Endothelial cell of umbilical vein (primary cell): Measurements from ENCODE around the gene GMPR2. TPM values are rescaled to one million over a fixed set of nuclear protein-coding genes. Genes with fewer than 3 reads are reported as not detected.

ENCODE experiments used
- BruUV-seq: library from RNA; stranded (reverse); fragments of 400-500 nt; replicated peaks from 2 replicates; lab custom pipeline; 2021; lab: Mats Ljungman, UMichigan
- CTCF ChIA-PET: fragments of 300-600, 350-600 bp; sonication (Branson Sonifier 250); formaldehyde crosslinking; loops from one replicate; lab custom pipeline; 2021; ENCODE audit warnings: antibody characterized with exemption, inconsistent platforms; lab: Charles Lee
- POLR2A ChIA-PET: fragments of 300-600, 350-600 bp; sonication (Branson Sonifier 250); formaldehyde crosslinking; loops from one replicate; lab custom pipeline; 2021; ENCODE audit warnings: antibody characterized with exemption, inconsistent platforms; lab: Charles Lee
- DNase-seq: peaks from one replicate; pipeline ENCODE4 v3.0.0-alpha.2; 2011; ENCODE audit warnings: low read depth, low spot score
- FAIRE-seq: peaks from 2 replicates; lab custom pipeline; 2011; peaks lifted over from hg19 to GRCh38; lab: Jason Lieb, UNC
- H2AFZ ChIP-seq: 2 replicates; pipeline ENCODE4 v1.6.0; 2012; ENCODE audit warnings: low read depth, low read length, control low read depth, inconsistent platforms
- H3K27ac ChIP-seq: 2 replicates; pipeline ENCODE4 v1.5.1; 2011; ENCODE audit warnings: low read depth, mild to moderate bottlenecking, control low read depth, low read length, moderate library complexity; ENCODE audit not compliant: insufficient read depth
- H3K27me3 ChIP-seq, 2 experiments: 2 replicates each; pipeline versions ENCODE4 v1.6.0 to v1.6.1; 2011; ENCODE audit warnings: low read length in 2 of 2, mixed read lengths in 1 of 2; ENCODE audit not compliant: control insufficient read depth in 2 of 2, insufficient read depth in 2 of 2
- H3K36me3 ChIP-seq, 2 experiments: 2 replicates in 1 of 2; 3 replicates in 1 of 2; pipeline ENCODE4 v1.5.1; 2011; ENCODE audit warnings: low read length in 2 of 2, mild to moderate bottlenecking in 1 of 2, moderate library complexity in 1 of 2; ENCODE audit not compliant: control insufficient read depth in 2 of 2, insufficient read depth in 2 of 2; ENCODE audit errors: extremely low read depth in 1 of 2
- H3K4me1 ChIP-seq: 3 replicates; pipeline ENCODE4 v1.5.1; 2011; ENCODE audit warnings: mild to moderate bottlenecking, low read length; ENCODE audit not compliant: control insufficient read depth, insufficient read depth; ENCODE audit errors: extremely low read depth
- H3K4me2 ChIP-seq: 2 replicates; pipeline ENCODE4 v1.6.1; 2011; ENCODE audit warnings: low read length, control low read depth, mixed read lengths; ENCODE audit not compliant: insufficient read depth
- H3K4me3 ChIP-seq, 3 experiments: fragments of 200-600 bp in 1 of 3; sonication (generic), shearing (Covaris generic) in 1 of 3; replicated peaks in 1 of 3; 2 replicates each; pipeline ENCODE4 v1.5.1; 2011 to 2016; ENCODE audit warnings: control low read depth in 3 of 3, low read length in 3 of 3, mild to moderate bottlenecking in 2 of 3, inconsistent platforms in 1 of 3, low read depth in 1 of 3, moderate library complexity in 1 of 3; ENCODE audit not compliant: insufficient read depth in 1 of 3
- H3K79me2 ChIP-seq: 2 replicates; pipeline ENCODE4 v1.6.0; 2012; ENCODE audit warnings: low read length, inconsistent platforms; ENCODE audit not compliant: control insufficient read depth, insufficient read depth
- H3K9ac ChIP-seq: replicated peaks from 2 replicates; pipeline ENCODE3; 2011; ENCODE audit warnings: low read length, control low read depth; ENCODE audit not compliant: insufficient read depth; ENCODE audit errors: extremely low read depth
- H3K9me1 ChIP-seq: replicated peaks from 3 replicates; pipeline ENCODE4 v1.6.0; 2011; ENCODE audit warnings: mild to moderate bottlenecking, low read length; ENCODE audit not compliant: control insufficient read depth, insufficient read depth; ENCODE audit errors: extremely low read depth
- H3K9me3 ChIP-seq: replicated peaks from 2 replicates; pipeline ENCODE4 v1.5.1; 2012; ENCODE audit warnings: low read length, inconsistent platforms; ENCODE audit not compliant: control insufficient read depth, insufficient read depth
- H4K20me1 ChIP-seq: replicated peaks from 2 replicates; pipeline ENCODE3; 2011; ENCODE audit warnings: mild to moderate bottlenecking, low read length; ENCODE audit not compliant: control insufficient read depth, insufficient read depth; ENCODE audit errors: extremely low read depth
- EZH2 ChIP-seq: IDR thresholded peaks from 2 replicates; pipeline ENCODE4 v1.6.1; 2012; ENCODE audit warnings: borderline replicate concordance, low read depth, mild to moderate bottlenecking, moderate library complexity, low read length, inconsistent platforms; ENCODE audit not compliant: severe bottlenecking
- FOS ChIP-seq: IDR thresholded peaks from 2 replicates; pipeline ENCODE4 v1.6.1; 2011; ENCODE audit warnings: mild to moderate bottlenecking, low read length, moderate library complexity, borderline replicate concordance; ENCODE audit not compliant: insufficient read depth
- GATA2 ChIP-seq: IDR thresholded peaks from 2 replicates; pipeline ENCODE4 v1.7.0; 2011; ENCODE audit warnings: low read depth, mild to moderate bottlenecking, moderate library complexity, mixed read lengths, low read length; ENCODE audit not compliant: insufficient read length, insufficient read depth
- JUN ChIP-seq: IDR thresholded peaks from 2 replicates; pipeline ENCODE4 v1.6.1; 2011; ENCODE audit warnings: borderline replicate concordance, low read depth; ENCODE audit not compliant: insufficient read length, insufficient read depth
- MYC ChIP-seq: IDR thresholded peaks from one replicate; pipeline ENCODE4 v1.6.1; 2011; ENCODE audit warnings: mild to moderate bottlenecking, low read depth, low read length
- POLR2A ChIP-seq: IDR thresholded peaks from 2 replicates; pipeline ENCODE4 v1.6.1; 2012; ENCODE audit warnings: low read depth, mild to moderate bottlenecking, control low read depth, low read length
- POLR2AphosphoS5 ChIP-seq: IDR thresholded peaks from 2 replicates; pipeline ENCODE4 v1.6.1; 2012; ENCODE audit warnings: low read depth, mild to moderate bottlenecking, control low read depth, low read length, moderate library complexity; ENCODE audit not compliant: insufficient read depth
- dilution Hi-C: fragments of 300-500 bp; cut with MboI; formaldehyde crosslinking; loops from one replicate; pipeline ENCODE4 v1.15.0; 2019; ENCODE audit warnings: low sequenced_read_pairs; ENCODE audit not compliant: extremely low pct_ligation_motif_present
- intact Hi-C: fragments of 100-400 bp; cut with micrococcal nuclease; formaldehyde crosslinking; loops from one replicate; pipeline ENCODE4 v1.10.0; 2022
- polyA plus RNA-seq, 4 experiments: library from polyadenylated mRNA; depleted of rRNA in 3 of 4; stranded (reverse) in 3 of 4; unstranded in 1 of 4; fragments of >200 nt; gene quantifications; 2 replicates each; pipeline versions ENCODE4 v1.2.1 to v1.2.3, GENCODE V29; 2011 to 2012; ENCODE audit warnings: missing spikeins in 1 of 4
- total RNA-seq: library from RNA; stranded (reverse); gene quantifications from 2 replicates; pipeline ENCODE4 v1.2.3, GENCODE V29; 2021
- TF ChIP-seq, protein P1 (sequence below): IDR thresholded peaks from 2 replicates; pipeline ENCODE4 v1.6.1; 2011; ENCODE audit not compliant: insufficient read depth, insufficient read length
- TF ChIP-seq, protein P2 (sequence below), 2 donors: IDR thresholded peaks; 1 replicate in 1 of 2; 2 replicates in 1 of 2; pipeline ENCODE4 v1.5.1; 2011; ENCODE audit warnings: low read length in 2 of 2, mild to moderate bottlenecking in 2 of 2, moderate library complexity in 2 of 2, control low read depth in 1 of 2, inconsistent platforms in 1 of 2, low read depth in 1 of 2; ENCODE audit not compliant: insufficient read depth in 1 of 2; ENCODE audit errors: extremely low read depth in 1 of 2

GMPR2 gene
- total and polyA plus RNA-seq, 2 donors (not counting 3 experiments of a cell fraction or from before 2014, with no cell fraction given) = 58.1 to 61.8 TPM

- no peak overlapping the region for H3K9ac ChIP-seq
- FAIRE-seq = no peak
- dilution Hi-C loops = no loop called here
Measured at GRCh38 chr14:24246765-24247212, 14.1 kb downstream of the GMPR2 start.

More at GRCh38 chr14:24246765-24247212, 14.1 kb downstream of the GMPR2 start:
- intact Hi-C loops = no loop called here
- TF ChIP-seq FOS (no peak), MYC (no peak), EZH2 (no peak), GATA2 (no peak), POLR2AphosphoS5 (no peak), POLR2A (no peak), JUN (no peak)
- TF ChIP-seq, protein P1, sequence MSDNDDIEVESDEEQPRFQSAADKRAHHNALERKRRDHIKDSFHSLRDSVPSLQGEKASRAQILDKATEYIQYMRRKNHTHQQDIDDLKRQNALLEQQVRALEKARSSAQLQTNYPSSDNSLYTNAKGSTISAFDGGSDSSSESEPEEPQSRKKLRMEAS = no peak
- TF ChIP-seq, protein P2, sequence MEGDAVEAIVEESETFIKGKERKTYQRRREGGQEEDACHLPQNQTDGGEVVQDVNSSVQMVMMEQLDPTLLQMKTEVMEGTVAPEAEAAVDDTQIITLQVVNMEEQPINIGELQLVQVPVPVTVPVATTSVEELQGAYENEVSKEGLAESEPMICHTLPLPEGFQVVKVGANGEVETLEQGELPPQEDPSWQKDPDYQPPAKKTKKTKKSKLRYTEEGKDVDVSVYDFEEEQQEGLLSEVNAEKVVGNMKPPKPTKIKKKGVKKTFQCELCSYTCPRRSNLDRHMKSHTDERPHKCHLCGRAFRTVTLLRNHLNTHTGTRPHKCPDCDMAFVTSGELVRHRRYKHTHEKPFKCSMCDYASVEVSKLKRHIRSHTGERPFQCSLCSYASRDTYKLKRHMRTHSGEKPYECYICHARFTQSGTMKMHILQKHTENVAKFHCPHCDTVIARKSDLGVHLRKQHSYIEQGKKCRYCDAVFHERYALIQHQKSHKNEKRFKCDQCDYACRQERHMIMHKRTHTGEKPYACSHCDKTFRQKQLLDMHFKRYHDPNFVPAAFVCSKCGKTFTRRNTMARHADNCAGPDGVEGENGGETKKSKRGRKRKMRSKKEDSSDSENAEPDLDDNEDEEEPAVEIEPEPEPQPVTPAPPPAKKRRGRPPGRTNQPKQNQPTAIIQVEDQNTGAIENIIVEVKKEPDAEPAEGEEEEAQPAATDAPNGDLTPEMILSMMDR (IDR thresholded peaks at IDR 0.05; ENCODE audit: extremely low read depth in 1 of 2, insufficient read depth in 1 of 2, low read depth in 1 of 2, low read length in 2 of 2) = no peak
- H2AFZ ChIP-seq = no peak overlapping the region
- H3K4me3 ChIP-seq = no peak overlapping the region
- H3K4me1 ChIP-seq = peaks cover 11% of the 10 kb centered on the region
- H3K9me1 ChIP-seq = no peaks in the 10 kb centered on the region
- no peaks in the 10 kb centered on the region for H3K27me3 ChIP-seq
- H3K27ac ChIP-seq = no peak overlapping the region
- no peaks in the 10 kb centered on the region for H3K9me3 ChIP-seq
- POLR2A ChIA-PET = interaction anchor here (0.7 kb wide), 1 partner anchor 22 kb away, joined by 4 read pairs; no protein-coding TSS in a partner anchor
- no peaks in the 10 kb centered on the region for H4K20me1 ChIP-seq
- CTCF ChIA-PET = interaction anchor here (1.3 to 13.0 kb wide), 4 partner anchors 24 to 61 kb away, joined by 5 to 199 read pairs (median 9); partner anchors contain the start of genes CIDEB, DHRS1, MDP1 and NOP9
- no peaks in the 10 kb centered on the region for H3K36me3 ChIP-seq
- H3K4me2 ChIP-seq = no peak overlapping the region
- DNase-seq = no peak
- peaks cover 1% of the 10 kb centered on the region for H3K79me2 ChIP-seq
- BruUV-seq = no TSS peak
